ENCODE data around the gene PACSIN2.
A peak's percentile ranks its signal among the peaks of the same experiment; 100 is the strongest.

The PACSIN2 gene

DNA sequence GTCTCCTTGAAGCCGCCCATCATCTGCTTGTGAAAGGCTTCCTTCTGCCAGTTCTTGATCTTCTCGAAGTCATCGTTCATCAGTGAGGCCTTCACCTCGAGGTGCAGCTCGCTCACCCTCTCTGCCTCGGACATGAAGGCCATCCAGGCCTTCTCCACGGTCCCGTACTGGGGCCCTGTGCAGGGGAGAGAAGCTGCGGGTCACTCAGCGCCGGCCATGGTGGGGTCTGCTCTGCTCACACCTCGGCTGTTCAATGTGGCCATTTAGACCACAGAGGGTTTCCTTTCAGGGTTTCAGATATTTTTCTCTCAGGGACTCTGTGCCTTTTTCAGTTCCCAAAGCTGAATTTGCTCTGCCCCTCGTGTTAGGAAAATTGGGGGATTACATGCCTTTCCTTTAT is 123.9 kb downstream of the PACSIN2 start:
- H3K4me3 ChIP-seq (ENCODE audit: low read depth, low read length), result no peak overlapping the region
- DNase-seq (ENCODE audit: low read depth), result no peak
- TF ChIP-seq, protein P1, sequence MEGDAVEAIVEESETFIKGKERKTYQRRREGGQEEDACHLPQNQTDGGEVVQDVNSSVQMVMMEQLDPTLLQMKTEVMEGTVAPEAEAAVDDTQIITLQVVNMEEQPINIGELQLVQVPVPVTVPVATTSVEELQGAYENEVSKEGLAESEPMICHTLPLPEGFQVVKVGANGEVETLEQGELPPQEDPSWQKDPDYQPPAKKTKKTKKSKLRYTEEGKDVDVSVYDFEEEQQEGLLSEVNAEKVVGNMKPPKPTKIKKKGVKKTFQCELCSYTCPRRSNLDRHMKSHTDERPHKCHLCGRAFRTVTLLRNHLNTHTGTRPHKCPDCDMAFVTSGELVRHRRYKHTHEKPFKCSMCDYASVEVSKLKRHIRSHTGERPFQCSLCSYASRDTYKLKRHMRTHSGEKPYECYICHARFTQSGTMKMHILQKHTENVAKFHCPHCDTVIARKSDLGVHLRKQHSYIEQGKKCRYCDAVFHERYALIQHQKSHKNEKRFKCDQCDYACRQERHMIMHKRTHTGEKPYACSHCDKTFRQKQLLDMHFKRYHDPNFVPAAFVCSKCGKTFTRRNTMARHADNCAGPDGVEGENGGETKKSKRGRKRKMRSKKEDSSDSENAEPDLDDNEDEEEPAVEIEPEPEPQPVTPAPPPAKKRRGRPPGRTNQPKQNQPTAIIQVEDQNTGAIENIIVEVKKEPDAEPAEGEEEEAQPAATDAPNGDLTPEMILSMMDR (IDR thresholded peaks at IDR 0.05; ENCODE audit: low read depth, low read length), result no peak
- TF ChIP-seq, protein P2, sequence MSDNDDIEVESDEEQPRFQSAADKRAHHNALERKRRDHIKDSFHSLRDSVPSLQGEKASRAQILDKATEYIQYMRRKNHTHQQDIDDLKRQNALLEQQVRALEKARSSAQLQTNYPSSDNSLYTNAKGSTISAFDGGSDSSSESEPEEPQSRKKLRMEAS (IDR thresholded peaks at IDR 0.05; ENCODE audit: low read depth, low read length), result no peak
- TF ChIP-seq POLR2A (IDR thresholded peaks at IDR 0.05; ENCODE audit: extremely low read depth, insufficient read length), result no peak
- TF ChIP-seq MYC (IDR thresholded peaks at IDR 0.05; ENCODE audit: low read depth, low read length), result no peak

DNA sequence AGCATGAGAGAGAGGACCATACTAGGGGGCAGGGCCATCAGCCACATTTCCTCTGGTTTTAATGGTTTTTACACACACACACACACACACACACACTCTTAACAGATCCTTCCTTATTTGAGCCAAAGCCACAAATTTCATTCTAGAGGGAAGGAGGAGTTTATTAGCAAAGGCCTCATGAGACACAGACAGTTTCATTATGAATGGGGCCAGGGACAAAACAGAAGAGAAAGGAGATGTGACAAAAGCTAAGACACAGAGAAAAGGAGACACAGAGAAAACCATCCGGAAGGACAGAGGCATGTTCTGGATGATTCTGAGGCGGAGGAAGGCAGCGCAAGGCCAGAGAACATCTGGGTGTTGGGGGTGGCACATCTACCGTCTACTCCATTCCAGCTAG is 125.6 kb downstream of the PACSIN2 start:
- TF ChIP-seq POLR2A (IDR thresholded peaks at IDR 0.05; ENCODE audit: extremely low read depth, insufficient read length) (no peak), MYC (IDR thresholded peaks at IDR 0.05; ENCODE audit: low read depth, low read length) (no peak)
- TF ChIP-seq, protein P2 (IDR thresholded peaks at IDR 0.05; ENCODE audit: low read depth, low read length), result no peak
- TF ChIP-seq, protein P1 (IDR thresholded peaks at IDR 0.05; ENCODE audit: low read depth, low read length), result no peak
- peak; percentile 37 for DNase-seq (ENCODE audit: low read depth)
- no peak overlapping the region for H3K4me3 ChIP-seq (ENCODE audit: low read depth, low read length)

DNA sequence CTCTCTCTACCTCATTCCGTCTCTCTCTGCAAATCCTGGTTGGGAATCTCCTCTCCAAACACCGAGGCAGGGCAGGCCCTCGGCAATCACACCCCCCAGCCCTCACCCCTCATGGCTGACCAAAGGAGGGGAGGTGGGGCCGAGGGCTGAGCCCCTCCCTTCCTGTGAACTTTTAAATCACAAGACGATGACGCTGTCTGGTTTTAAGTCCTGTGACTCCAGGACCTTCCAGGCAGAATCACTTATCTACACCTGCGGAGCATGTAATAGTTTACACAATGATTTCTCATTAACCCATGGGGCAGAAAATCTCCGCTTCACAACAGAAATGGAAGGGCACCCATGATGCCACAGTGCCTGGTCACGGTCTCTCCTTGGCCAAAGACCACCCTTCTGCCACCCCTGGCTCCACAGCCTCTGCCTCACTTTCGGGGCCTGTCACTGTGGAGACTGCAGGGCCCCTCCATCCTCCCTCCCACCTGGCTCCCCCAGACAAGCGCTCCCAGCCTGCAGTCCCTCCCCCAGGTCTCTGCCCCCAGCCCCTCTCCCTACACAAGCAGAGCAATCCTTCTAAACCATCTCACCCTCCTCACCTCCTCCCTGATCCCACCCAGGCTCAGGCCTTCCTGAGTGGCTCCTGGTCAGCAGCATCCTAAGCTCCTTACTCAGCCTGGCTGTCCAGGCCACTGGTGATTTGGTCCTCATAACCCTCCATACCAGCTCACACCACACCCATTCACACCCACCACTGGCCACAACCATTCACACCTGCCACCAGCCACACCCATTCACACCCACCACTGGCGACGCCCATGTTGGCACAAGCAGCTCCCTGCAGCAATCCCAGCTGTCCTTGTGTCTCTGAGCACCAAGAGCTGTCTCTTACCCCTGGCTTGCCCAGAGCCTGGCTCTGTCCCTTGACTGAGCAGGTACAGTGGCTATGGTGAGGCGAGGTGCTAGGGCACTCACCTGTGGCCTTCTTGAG is 127.1 kb downstream of the PACSIN2 start:
- no peak overlapping the region for H3K4me3 ChIP-seq (ENCODE audit: low read depth, low read length)
- TF ChIP-seq, protein P2 (IDR thresholded peaks at IDR 0.05; ENCODE audit: low read depth, low read length), result no peak
- TF ChIP-seq POLR2A (IDR thresholded peaks at IDR 0.05; ENCODE audit: extremely low read depth, insufficient read length), result no peak
- TF ChIP-seq MYC (IDR thresholded peaks at IDR 0.05; ENCODE audit: low read depth, low read length), result no peak
- TF ChIP-seq, protein P1 (IDR thresholded peaks at IDR 0.05; ENCODE audit: low read depth, low read length), result no peak
- DNase-seq (ENCODE audit: low read depth), result no peak

DNA sequence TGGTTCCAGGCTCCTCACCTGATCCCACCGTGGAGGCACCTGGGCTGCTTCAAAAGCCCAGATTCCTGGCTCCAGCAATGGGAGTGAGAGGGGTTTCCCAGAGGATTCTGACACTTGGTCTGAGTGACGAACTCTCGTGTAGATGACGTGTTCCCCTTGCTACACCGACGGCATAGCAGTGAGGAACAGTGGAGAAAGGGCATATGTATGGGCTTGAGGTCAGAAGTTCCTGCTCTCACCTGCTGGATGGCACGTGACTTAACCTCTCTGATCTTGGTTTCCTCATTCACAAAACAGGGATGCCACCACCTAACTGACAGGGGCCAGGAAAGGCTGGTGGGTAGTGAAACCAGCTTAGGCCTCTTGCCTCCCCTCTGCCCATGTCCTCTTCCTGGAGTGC is 127.8 kb downstream of the PACSIN2 start:
- TF ChIP-seq, protein P1 (IDR thresholded peaks at IDR 0.05; ENCODE audit: low read depth, low read length), result no peak
- TF ChIP-seq, protein P2 (IDR thresholded peaks at IDR 0.05; ENCODE audit: low read depth, low read length), result no peak
- TF ChIP-seq MYC (IDR thresholded peaks at IDR 0.05; ENCODE audit: low read depth, low read length), result no peak
- TF ChIP-seq POLR2A (IDR thresholded peaks at IDR 0.05; ENCODE audit: extremely low read depth, insufficient read length), result no peak
- DNase-seq (ENCODE audit: low read depth), result no peak
- no peak overlapping the region for H3K4me3 ChIP-seq (ENCODE audit: low read depth, low read length)

DNA sequence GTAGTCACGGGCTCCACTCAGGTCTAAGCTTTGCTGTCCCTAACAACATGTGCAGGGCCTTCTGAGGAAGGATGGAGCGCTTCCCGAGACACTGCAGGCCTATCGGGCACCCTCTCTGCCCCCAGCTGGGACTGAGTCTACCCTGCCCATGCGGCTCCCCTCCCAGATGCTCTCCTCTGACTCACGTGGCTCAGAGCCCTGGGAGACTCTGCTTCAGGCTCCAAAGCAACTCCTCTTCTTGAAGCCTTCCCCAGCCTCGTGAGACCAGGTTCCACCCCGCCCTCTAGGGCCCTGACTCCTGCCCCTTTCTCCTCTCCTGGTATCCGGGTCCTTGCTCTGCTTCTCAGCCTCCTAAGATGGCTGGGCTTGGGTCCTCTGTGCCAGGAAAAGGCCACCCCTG is 129.5 kb downstream of the PACSIN2 start:
- H3K4me3 ChIP-seq (ENCODE audit: low read depth, low read length), result no peak overlapping the region
- no peak for DNase-seq (ENCODE audit: low read depth)
- TF ChIP-seq POLR2A (IDR thresholded peaks at IDR 0.05; ENCODE audit: extremely low read depth, insufficient read length) (no peak), MYC (IDR thresholded peaks at IDR 0.05; ENCODE audit: low read depth, low read length) (no peak)
- TF ChIP-seq, protein P2 (IDR thresholded peaks at IDR 0.05; ENCODE audit: low read depth, low read length), result no peak
